ENCODE data around the gene OR56B4.

Gene OR56B4

DNA sequence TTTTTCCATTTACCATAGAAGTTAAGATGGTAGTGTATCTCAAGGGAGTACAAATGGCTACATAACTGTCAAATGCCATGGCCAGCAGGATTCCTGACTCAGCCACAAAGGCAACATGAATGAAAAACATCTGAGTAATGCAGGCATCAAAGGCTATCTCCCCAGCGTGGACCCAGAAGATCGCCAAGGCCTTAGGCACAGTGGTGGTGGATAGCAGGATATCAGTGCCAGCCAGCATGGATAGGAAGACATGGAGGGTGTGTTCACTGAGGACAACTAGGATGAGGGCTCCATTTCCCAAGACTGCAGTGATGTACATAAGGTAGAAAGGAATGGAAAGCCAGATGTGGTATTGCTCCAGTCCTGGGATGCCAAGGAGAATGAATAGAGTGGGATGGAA is 44.6 kb downstream of the OR56B4 start:
- no peak for DNase-seq

GRCh38 chr11:6156628-6157359 is 49.3 kb downstream of the OR56B4 start:
- no peak for DNase-seq
